WTC11 (cell line): Measurements from ENCODE around the gene TRPV6. TPM values are rescaled to one million over a fixed set of nuclear protein-coding genes. Genes with fewer than 3 reads are reported as not detected.

Experiments used
- ATAC-seq: fragments of 200-7000 bp; cut with Tn5 transposase; 2 replicates; pipeline ENCODE4 v1.10.0; 2021; ENCODE audit warnings: mild to moderate bottlenecking, moderate library complexity
- CTCF ChIA-PET: fragments of 300-600 bp; sonication (Branson Sonifier 250); formaldehyde crosslinking; loops from one replicate; lab custom pipeline; 2021; ENCODE audit warnings: antibody characterized with exemption; lab: Charles Lee
- POLR2A ChIA-PET: fragments of 350-600 bp; sonication (Branson Sonifier 250); formaldehyde crosslinking; loops from one replicate; lab custom pipeline; 2021; ENCODE audit warnings: antibody characterized with exemption; lab: Charles Lee
- DNase-seq: peaks from one replicate; pipeline ENCODE4 v3.0.0; 2021; ENCODE audit warnings: low spot score
- H3K27ac Mint-ChIP-seq: 2 replicates; pipeline ENCODE4 v1.8.0; 2021; ENCODE audit warnings: mixed read lengths
- H3K27me3 Mint-ChIP-seq: 2 replicates; pipeline ENCODE4 v1.8.0; 2021; ENCODE audit warnings: low read depth, mild to moderate bottlenecking, moderate library complexity, mixed read lengths
- H3K36me3 Mint-ChIP-seq: 2 replicates; pipeline ENCODE4 v1.8.0; 2021; ENCODE audit warnings: mixed read lengths
- H3K4me1 Mint-ChIP-seq: 2 replicates; pipeline ENCODE4 v1.8.0; 2022; ENCODE audit warnings: mixed read lengths
- H3K4me3 Mint-ChIP-seq: 2 replicates; pipeline ENCODE4 v1.8.0; 2021; ENCODE audit warnings: mild to moderate bottlenecking, moderate library complexity, mixed read lengths
- H3K9me3 Mint-ChIP-seq: 2 replicates; pipeline ENCODE4 v1.8.0; 2021; ENCODE audit warnings: mixed read lengths
- ARID4B ChIP-seq: sonication (generic); formaldehyde crosslinking; IDR thresholded peaks from 2 replicates; pipeline ENCODE4 v1.8.0; 2023; ENCODE audit warnings: missing genetic modification reagents, mild to moderate bottlenecking, borderline replicate concordance
- ATF3 ChIP-seq: sonication (generic); formaldehyde crosslinking; conservative IDR thresholded peaks from 2 replicates; pipeline ENCODE4 v1.8.1; 2022; ENCODE audit warnings: mild to moderate bottlenecking, missing genetic modification reagents
- CBFB ChIP-seq: sonication (generic); formaldehyde crosslinking; IDR thresholded peaks from 2 replicates; pipeline ENCODE4 v1.8.1; 2022; ENCODE audit warnings: mild to moderate bottlenecking, low read depth, missing genetic modification reagents
- CREM ChIP-seq: sonication (generic); formaldehyde crosslinking; IDR thresholded peaks from 2 replicates; pipeline ENCODE4 v1.8.1; 2022; ENCODE audit warnings: mild to moderate bottlenecking, missing genetic modification reagents, moderate library complexity
- HMGA2 ChIP-seq: fragments of 250-450 bp; sonication (Bioruptor Pico); IDR thresholded peaks from 2 replicates; pipeline ENCODE4 v1.4.0; 2021; ENCODE audit warnings: mild to moderate bottlenecking, moderate library complexity
- HMGXB4 ChIP-seq: sonication (generic); formaldehyde crosslinking; IDR thresholded peaks from 2 replicates; pipeline ENCODE4 v1.8.1; 2023; ENCODE audit warnings: mild to moderate bottlenecking, moderate library complexity, missing genetic modification reagents
- JAZF1 ChIP-seq: fragments of 250-450 bp; sonication (Bioruptor Pico); IDR thresholded peaks from 2 replicates; pipeline ENCODE4 v1.9.0; 2021; ENCODE audit warnings: moderate library complexity, mild to moderate bottlenecking, inconsistent platforms
- NFE2L1 ChIP-seq: sonication (generic); formaldehyde crosslinking; IDR thresholded peaks from 2 replicates; pipeline ENCODE4 v1.8.1; 2023; ENCODE audit warnings: missing genetic modification reagents
- PRRX2 ChIP-seq: fragments of 250-450 bp; sonication (Bioruptor Pico); IDR thresholded peaks from 2 replicates; pipeline ENCODE4 v1.8.0; 2021; ENCODE audit warnings: mild to moderate bottlenecking
- TEAD1 ChIP-seq: sonication (generic); formaldehyde crosslinking; IDR thresholded peaks from 2 replicates; pipeline ENCODE4 v1.8.0; 2022; ENCODE audit warnings: mild to moderate bottlenecking, missing genetic modification reagents
- TP53 ChIP-seq: sonication (generic); formaldehyde crosslinking; IDR thresholded peaks from 2 replicates; pipeline ENCODE4 v1.8.1; 2023; ENCODE audit warnings: mild to moderate bottlenecking, missing genetic modification reagents
- ZBTB21 ChIP-seq: sonication (generic); formaldehyde crosslinking; IDR thresholded peaks from 2 replicates; pipeline ENCODE4 v1.8.1; 2023; ENCODE audit warnings: mild to moderate bottlenecking, missing genetic modification reagents, borderline replicate concordance
- ZBTB43 ChIP-seq: sonication (generic); formaldehyde crosslinking; IDR thresholded peaks from 2 replicates; pipeline ENCODE4 v1.8.1; 2023; ENCODE audit warnings: mild to moderate bottlenecking, missing genetic modification reagents
- total RNA-seq: library from RNA; stranded (reverse); gene quantifications from 3 replicates; pipeline ENCODE4 v1.2.3, GENCODE V29; 2021

Gene TRPV6
- total RNA-seq, 1 experiment from 2014 or later, result 0.63 TPM

GRCh38 chr7:142910031-142910433, 24.5 kb upstream of the TRPV6 start (continued):
- no peak for TF ChIP-seq HMGXB4 (CRISPR knock-in tag)
- TF ChIP-seq, all 79 proteins: peak for 0

- POLR2A ChIA-PET, result no interaction called here
- no peak overlapping the region for H3K27ac Mint-ChIP-seq
- H3K4me1 Mint-ChIP-seq, result 0 out of 2 replicates have a peak, but pooled peaks cover 2% of the 10 kb centered on the region
- peaks cover 3% of the 10 kb centered on the region; the same call in 1 of the 2 replicates for H3K27me3 Mint-ChIP-seq
- TF ChIP-seq TEAD1 (CRISPR knock-in tag), result no peak
- no peak for TF ChIP-seq CBFB
- TF ChIP-seq HMGA2 (CRISPR knock-in tag), result no peak
- no peak for TF ChIP-seq ZBTB43 (CRISPR knock-in tag)
- no peak for TF ChIP-seq CREM
- no peak for TF ChIP-seq JAZF1 (CRISPR knock-in tag)
- TF ChIP-seq ZBTB21 (CRISPR knock-in tag), result no peak
- TF ChIP-seq ATF3 (CRISPR knock-in tag), result no peak
- TF ChIP-seq PRRX2, result no peak
- no peak for TF ChIP-seq HMGXB4 (CRISPR knock-in tag)
- TF ChIP-seq NFE2L1 (CRISPR knock-in tag), result no peak
- TF ChIP-seq ARID4B (CRISPR knock-in tag), result no peak
- TF ChIP-seq TP53 (CRISPR knock-in tag), result no peak
- DNase-seq (no peak), ATAC-seq (peak; percentile 98)
- peaks cover 30% of the 10 kb centered on the region for H3K9me3 Mint-ChIP-seq
- no peak overlapping the region for H3K4me3 Mint-ChIP-seq
- H3K36me3 Mint-ChIP-seq, result peaks cover 25% of the 10 kb centered on the region
- CTCF ChIA-PET, result interaction anchor here (0.7 to 2.4 kb wide), 20 partner anchors 10 to 306 kb away, joined by 3 to 12 read pairs (median 4); partner anchors contain the start of genes LLCFC1 and TRPV6
Observed at GRCh38 chr7:142908921-142909890, 23.7 kb upstream of the TRPV6 start.
